ENCODE measurements around the gene WNT7B. TPM values are rescaled to one million over a fixed set of nuclear protein-coding genes. Genes with fewer than 3 reads are reported as not detected.

Gene WNT7B
- total RNA-seq: not detected

GRCh38 chr22:45977003-45977411 is at the start of gene WNT7B:
WNT7B (minus strand) TSS chr22:45977162; CDS start chr22:45976754, 408 bp downstream.
- Mint-ChIP-seq H3K4me3 (no peak within 1 kb of the TSS), H3K9me3 (no peaks in the 10 kb centered on the region), H3K4me1 (peaks cover 7% of the 10 kb centered on the region), H3K27ac (no peak within 1 kb of the TSS), H3K27me3 (peaks cover 40% of the 10 kb centered on the region), H3K36me3 (ENCODE audit: low read depth) (peaks cover 3% of the 10 kb centered on the region)
- DNase-seq: no peak
- ChIA-PET CTCF (no interaction called here), POLR2A (no interaction called here)

DNA sequence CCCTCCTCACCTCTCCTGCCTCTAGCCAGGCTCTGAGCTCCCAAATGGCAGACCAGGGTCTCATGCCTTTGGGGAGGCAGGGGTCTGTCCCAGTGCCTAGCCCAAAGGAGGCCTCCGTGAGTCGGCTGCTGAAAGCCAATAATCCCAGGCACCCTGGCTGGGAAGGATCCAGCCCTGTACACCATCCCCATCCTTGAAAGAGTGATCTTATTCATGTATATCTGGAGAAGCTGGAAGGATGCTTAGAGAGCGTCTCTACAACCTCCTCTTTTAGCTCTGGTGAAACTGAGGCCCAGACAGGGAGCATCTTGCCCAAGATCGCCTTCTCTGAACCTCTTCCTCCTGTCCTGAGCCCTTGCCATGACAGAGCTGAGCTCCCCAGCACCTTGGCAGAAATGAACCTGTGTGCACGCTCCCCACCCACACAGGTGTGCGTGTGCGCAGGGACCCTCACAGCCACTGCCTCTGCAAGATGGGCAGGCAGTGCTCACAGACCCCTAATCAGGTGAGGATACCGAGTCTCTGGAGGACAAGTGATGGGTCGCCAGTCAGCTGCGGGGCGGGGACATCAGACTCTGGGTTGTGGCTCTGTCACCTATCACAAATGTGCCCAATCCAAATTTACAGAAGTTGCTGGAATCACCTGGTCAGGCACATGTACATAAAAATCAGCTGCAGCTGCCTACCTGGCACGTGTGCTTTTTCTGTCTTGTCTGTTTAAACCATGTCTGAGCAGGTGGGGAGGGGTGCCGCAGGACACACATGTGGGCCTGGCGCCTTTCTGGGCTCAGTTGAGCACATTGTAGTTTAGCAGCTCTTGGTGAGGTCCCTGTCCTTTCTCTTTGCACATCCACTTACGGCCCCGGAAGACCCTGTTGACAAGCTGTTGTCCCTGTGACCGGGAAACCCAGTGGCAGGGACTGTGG is 49.3 kb upstream of the WNT7B start:
- Mint-ChIP-seq H3K27me3 (peaks cover 39% of the 10 kb centered on the region), H3K27ac (no peak overlapping the region), H3K36me3 (ENCODE audit: low read depth) (no peaks in the 10 kb centered on the region), H3K9me3 (no peaks in the 10 kb centered on the region), H3K4me3 (no peak overlapping the region), H3K4me1 (peaks cover 4% of the 10 kb centered on the region)
- ChIA-PET CTCF (interaction anchor here (1.2 to 2.1 kb wide), 2 partner anchors 10 to 20 kb away, joined by 3 to 6 read pairs; no protein-coding TSS in a partner anchor), POLR2A (interaction anchor here (1.0 to 1.8 kb wide), 4 partner anchors 8 to 13 kb away, joined by 3 to 7 read pairs (median 6); no protein-coding TSS in a partner anchor)
- DNase-seq: no peak

DNA sequence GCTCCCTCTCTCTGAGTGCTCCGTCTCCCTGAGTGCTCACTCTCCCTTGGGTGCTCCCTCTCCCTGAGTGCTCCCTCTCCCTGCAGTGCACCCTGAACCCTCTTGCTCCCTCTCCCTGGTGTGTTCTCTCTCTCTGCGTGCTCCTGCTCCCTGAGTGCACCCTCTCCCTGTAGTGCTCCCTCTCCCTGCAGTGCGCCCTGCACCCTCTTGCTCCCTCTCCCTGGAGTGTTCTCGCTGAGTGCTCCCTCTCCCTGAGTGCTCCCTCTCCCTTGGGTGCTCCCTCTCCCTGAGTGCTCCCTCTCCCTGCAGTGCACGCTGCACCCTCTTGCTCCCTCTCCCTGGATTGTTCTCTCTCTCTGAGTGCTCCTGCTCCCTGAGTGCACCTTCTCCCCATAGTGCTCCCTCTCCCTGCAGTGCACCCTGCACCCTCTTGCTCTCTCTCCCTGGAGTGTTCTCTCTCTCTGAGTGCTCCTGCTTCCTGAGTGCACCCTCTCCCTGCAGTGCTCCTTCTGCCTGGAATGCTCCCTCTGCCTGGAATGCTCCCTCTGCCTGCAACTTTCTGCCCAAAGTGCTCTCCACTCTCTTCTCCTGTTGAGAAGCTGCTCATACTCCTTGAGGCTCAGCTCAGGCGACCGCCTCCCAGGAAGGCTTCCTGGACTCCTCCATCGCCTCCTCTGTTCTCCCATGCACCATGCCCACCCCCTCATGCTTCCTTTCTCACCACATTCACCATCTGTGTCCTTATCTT is 48.4 kb upstream of the WNT7B start:
- Mint-ChIP-seq H3K4me3 (no peak overlapping the region), H3K36me3 (ENCODE audit: low read depth) (no peaks in the 10 kb centered on the region), H3K27me3 (peaks cover 39% of the 10 kb centered on the region), H3K27ac (no peak overlapping the region), H3K4me1 (peaks cover 4% of the 10 kb centered on the region), H3K9me3 (no peaks in the 10 kb centered on the region)
- no peak for DNase-seq
- CTCF ChIA-PET: interaction anchor here (1.2 kb wide), 1 partner anchor 11 kb away, joined by 3 read pairs; no protein-coding TSS in a partner anchor
- POLR2A ChIA-PET: interaction anchor here (1.2 to 1.8 kb wide), 2 partner anchors 9 to 11 kb away, joined by 6 to 7 read pairs; no protein-coding TSS in a partner anchor

GRCh38 chr22:46024136-46024840 is 47.3 kb upstream of the WNT7B start:
- Mint-ChIP-seq H3K27ac (no peak overlapping the region), H3K36me3 (ENCODE audit: low read depth) (no peaks in the 10 kb centered on the region), H3K9me3 (no peaks in the 10 kb centered on the region), H3K4me3 (no peak overlapping the region), H3K4me1 (peaks cover 4% of the 10 kb centered on the region), H3K27me3 (peaks cover 39% of the 10 kb centered on the region)
- DNase-seq: no peak
- ChIA-PET CTCF (no interaction called here), POLR2A (no interaction called here)

GRCh38 chr22:46023558-46023981 is 46.6 kb upstream of the WNT7B start:
- Mint-ChIP-seq H3K27me3 (peaks cover 39% of the 10 kb centered on the region), H3K36me3 (ENCODE audit: low read depth) (no peaks in the 10 kb centered on the region), H3K27ac (no peak overlapping the region), H3K4me3 (no peak overlapping the region), H3K9me3 (no peaks in the 10 kb centered on the region), H3K4me1 (peaks cover 4% of the 10 kb centered on the region)
- POLR2A ChIA-PET: no interaction called here
- CTCF ChIA-PET: no interaction called here
- no peak for DNase-seq

DNA sequence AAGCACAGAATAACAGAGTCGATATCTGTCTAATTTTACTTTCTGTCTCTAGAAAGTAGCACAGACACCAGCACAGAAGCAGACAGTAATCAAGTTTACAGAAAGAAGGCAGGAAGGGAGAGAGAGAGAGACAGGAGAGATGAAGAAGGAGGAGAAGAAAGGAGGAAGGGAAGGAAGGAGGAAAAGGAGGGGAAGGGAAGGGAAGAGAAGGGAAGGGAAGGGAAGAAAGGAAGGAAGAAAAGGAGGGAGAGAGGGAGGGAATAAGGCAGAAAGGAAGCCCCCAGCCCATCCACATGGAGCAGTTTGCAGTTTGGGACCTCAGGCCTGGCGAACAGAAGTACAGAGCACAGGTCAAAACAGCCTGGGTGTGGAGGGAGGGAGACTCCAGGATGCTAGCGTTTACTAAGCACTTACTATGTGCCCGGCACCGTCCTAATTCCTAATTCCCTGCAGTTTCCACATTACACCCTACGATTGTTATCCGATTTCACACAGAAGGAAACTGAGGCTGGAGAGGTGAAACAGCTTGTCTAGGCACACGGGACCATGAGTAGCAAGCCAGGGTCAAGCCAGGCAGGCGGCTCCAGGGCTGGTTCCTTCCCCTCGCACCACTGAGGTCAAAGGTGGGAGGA is 46.0 kb upstream of the WNT7B start:
- Mint-ChIP-seq H3K27ac (no peak overlapping the region), H3K9me3 (no peaks in the 10 kb centered on the region), H3K4me3 (no peak overlapping the region), H3K4me1 (peaks cover 4% of the 10 kb centered on the region), H3K27me3 (peaks cover 34% of the 10 kb centered on the region), H3K36me3 (ENCODE audit: low read depth) (no peaks in the 10 kb centered on the region)
- POLR2A ChIA-PET: interaction anchor here (1.7 kb wide), 1 partner anchor 10 kb away, joined by 4 read pairs; no protein-coding TSS in a partner anchor
- CTCF ChIA-PET: no interaction called here
- DNase-seq: no peak

DNA sequence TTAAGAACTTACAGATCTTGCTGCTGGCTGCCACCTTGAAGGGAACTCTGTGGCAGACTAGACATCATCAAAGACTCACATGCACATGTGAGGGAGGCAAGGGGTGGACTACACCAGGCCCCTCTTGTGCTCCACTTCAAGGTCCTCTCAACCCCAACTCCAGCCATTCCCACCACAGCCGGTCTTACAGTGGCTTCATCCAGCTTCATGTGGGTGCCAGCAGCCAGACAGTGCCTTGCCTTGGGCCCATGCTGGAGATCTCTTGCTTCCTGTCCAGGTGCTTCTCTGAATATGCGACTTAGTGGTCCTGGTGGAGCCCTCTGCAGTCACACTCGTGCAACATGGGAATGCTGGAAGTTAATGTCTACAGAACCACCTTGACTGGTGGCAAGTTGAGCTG is 44.6 kb upstream of the WNT7B start:
- H3K4me3 Mint-ChIP-seq: no peak overlapping the region
- no peaks in the 10 kb centered on the region for H3K9me3 Mint-ChIP-seq
- H3K27ac Mint-ChIP-seq: no peak overlapping the region
- DNase-seq: no peak
- POLR2A ChIA-PET: interaction anchor here (1.7 kb wide), 1 partner anchor 8 kb away, joined by 4 read pairs; no protein-coding TSS in a partner anchor
- CTCF ChIA-PET: interaction anchor here (1.9 kb wide), 1 partner anchor 15 kb away, joined by 8 read pairs; no protein-coding TSS in a partner anchor
- peaks cover 27% of the 10 kb centered on the region for H3K27me3 Mint-ChIP-seq
- H3K36me3 Mint-ChIP-seq (ENCODE audit: low read depth): no peaks in the 10 kb centered on the region
- peaks cover under 1% of the 10 kb centered on the region for H3K4me1 Mint-ChIP-seq

DNA sequence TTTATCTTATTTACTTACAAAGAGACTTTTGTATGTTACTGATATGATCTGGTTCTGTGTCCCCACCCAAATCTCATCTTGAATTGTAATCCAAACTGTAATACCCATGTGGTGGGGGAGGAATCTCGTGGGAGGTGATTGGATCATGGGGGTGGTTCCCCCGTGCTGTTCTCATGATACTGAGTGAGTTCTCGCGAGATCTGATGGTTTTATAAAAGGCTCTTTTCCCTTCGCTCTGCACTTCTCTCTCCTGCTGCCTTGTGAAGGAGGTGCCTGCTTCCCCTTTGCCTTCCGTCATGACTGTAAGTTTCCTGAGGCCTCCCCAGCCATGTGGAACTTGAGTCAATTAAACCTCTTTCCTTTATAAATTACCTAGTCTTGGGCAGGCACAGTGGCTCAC is 42.4 kb upstream of the WNT7B start:
- H3K27ac Mint-ChIP-seq: no peak overlapping the region

GRCh38 chr22:46018859-46019258 is 41.9 kb upstream of the WNT7B start:
- no peak overlapping the region for H3K27ac Mint-ChIP-seq
- peaks cover 7% of the 10 kb centered on the region for H3K4me1 Mint-ChIP-seq
- no peaks in the 10 kb centered on the region for H3K9me3 Mint-ChIP-seq
- H3K36me3 Mint-ChIP-seq (ENCODE audit: low read depth): no peaks in the 10 kb centered on the region
- DNase-seq: no peak
- ChIA-PET CTCF (interaction anchor here (0.6 to 3.3 kb wide), 2 partner anchors 13 to 373 kb away, joined by 4 to 33 read pairs; no protein-coding TSS in a partner anchor), POLR2A (no interaction called here)
- H3K4me3 Mint-ChIP-seq: no peak overlapping the region
- H3K27me3 Mint-ChIP-seq: peaks cover 2% of the 10 kb centered on the region

More for the DNA sequence above, 42.4 kb upstream of the WNT7B start:
- ChIA-PET POLR2A (no interaction called here), CTCF (interaction anchor here (3.3 kb wide), 1 partner anchor 13 kb away, joined by 33 read pairs; no protein-coding TSS in a partner anchor)
- Mint-ChIP-seq H3K4me3 (no peak overlapping the region), H3K4me1 (peaks cover 5% of the 10 kb centered on the region), H3K27me3 (peaks cover 5% of the 10 kb centered on the region), H3K36me3 (ENCODE audit: low read depth) (no peaks in the 10 kb centered on the region), H3K9me3 (no peaks in the 10 kb centered on the region)
- DNase-seq: no peak

DNA sequence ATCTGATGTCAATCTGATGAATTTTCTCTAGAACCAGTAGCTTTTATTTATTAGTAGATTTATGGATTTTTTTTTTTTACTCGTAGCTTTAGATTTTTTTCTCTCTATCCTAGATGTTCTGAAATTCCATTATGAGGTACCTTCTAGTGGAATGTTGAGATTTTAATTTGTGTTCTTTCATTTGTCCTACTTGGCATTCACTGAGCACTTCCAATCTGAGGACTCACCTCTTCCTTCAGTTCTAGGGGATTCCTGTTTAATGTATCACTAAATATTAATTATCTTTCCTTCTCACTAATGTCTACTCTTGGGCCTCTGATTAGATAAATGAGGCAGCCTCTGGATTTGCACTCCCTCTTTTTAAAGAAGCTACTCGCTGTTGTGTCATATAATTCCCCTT is 40.2 kb upstream of the WNT7B start:
- Mint-ChIP-seq H3K27me3 (no peaks in the 10 kb centered on the region), H3K36me3 (ENCODE audit: low read depth) (no peaks in the 10 kb centered on the region), H3K27ac (no peak overlapping the region), H3K4me1 (peaks cover 13% of the 10 kb centered on the region), H3K4me3 (no peak overlapping the region), H3K9me3 (no peaks in the 10 kb centered on the region)
- ChIA-PET CTCF (interaction anchor here (0.7 to 3.3 kb wide), 3 partner anchors 9 to 39 kb away, joined by 3 to 33 read pairs (median 6); no protein-coding TSS in a partner anchor), POLR2A (interaction anchor here (0.6 to 0.9 kb wide), 2 partner anchors 9 to 351 kb away, joined by 3 to 4 read pairs; no protein-coding TSS in a partner anchor)
- no peak for DNase-seq

DNA sequence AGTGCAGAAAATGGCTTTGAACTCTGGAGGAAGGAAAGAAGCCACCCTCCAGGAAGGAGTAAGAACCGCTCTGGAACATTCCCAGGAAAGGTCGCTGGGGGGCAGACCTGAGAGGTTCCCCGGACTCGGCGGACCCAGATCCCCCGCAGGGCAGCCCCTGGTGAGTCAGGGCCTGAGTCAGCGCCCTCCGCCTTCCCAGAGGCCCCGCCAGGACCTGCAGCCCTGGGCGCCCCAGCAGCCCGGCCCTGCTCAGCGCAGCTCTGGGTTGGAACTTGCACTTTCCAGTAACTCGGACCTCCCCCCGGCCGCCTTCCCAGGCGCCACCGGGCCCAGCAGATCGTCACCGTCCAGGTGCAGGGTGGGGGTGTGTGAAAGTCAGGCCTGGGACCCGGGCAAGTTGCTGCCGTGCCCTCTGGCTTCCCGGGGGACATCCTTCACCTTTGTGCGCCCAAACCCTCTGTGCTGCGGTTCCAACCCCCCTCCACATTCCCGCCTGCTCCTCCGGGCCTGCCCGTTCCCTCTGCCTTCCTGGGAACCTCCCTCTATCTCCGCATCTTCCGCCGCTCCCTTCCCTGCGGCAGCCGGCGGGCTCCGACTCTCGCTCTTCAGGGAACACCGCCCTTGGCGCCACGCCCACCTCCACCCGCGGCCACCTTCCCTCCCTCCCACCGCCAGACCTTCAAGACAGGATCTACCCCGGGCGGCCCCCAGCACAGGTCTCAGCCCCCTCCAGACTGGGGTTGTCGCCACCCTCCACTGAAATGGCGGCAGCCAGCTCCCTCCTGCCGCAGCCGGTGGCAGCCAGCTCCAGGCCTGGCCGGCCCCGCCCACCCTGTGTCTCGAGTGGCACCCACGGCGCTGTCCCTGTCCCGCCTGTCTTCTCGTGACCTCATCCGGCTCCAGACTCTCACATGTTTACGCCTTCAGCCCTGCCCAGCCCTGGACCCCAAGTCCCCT is 36.8 kb upstream of the WNT7B start:
- H3K4me1 Mint-ChIP-seq: peaks cover 13% of the 10 kb centered on the region

More for the DNA sequence above, 36.8 kb upstream of the WNT7B start:
- H3K27me3 Mint-ChIP-seq: no peaks in the 10 kb centered on the region
- no peaks in the 10 kb centered on the region for H3K36me3 Mint-ChIP-seq (ENCODE audit: low read depth)
- H3K4me3 Mint-ChIP-seq: peak overlapping the region; percentile 82
- H3K9me3 Mint-ChIP-seq: peaks cover 2% of the 10 kb centered on the region
- ChIA-PET POLR2A (interaction anchor here (0.7 to 3.6 kb wide), 12 partner anchors 8 to 236 kb away, joined by 3 to 40 read pairs (median 4); partner anchors contain the start of gene CDPF1), CTCF (interaction anchor here (0.6 to 4.6 kb wide), 7 partner anchors 18 to 316 kb away, joined by 3 to 37 read pairs (median 5); no protein-coding TSS in a partner anchor)
- DNase-seq: peak; percentile 84
- peak overlapping the region; percentile 72 for H3K27ac Mint-ChIP-seq

Measured in activated CD4-positive, alpha-beta memory T cell treated with anti-CD3 and anti-CD28 coated beads, Interleukin-2, amount 10 ng/mL, durations not matched to agents 7 days and 5 days (primary cell).